GM12872 (cell line): Measurements from ENCODE around the gene KRT7.
A peak's percentile ranks its signal among the peaks of the same experiment; 100 is the strongest.

Source experiments
- CTCF ChIP-seq: IDR thresholded peaks from 3 replicates; pipeline ENCODE4 v1.5.1; 2011; ENCODE audit warnings: low read depth, mild to moderate bottlenecking, low read length, moderate library complexity; ENCODE audit not compliant: insufficient read depth

KRT7 gene

GRCh38 chr12:52251367-52252051 is 18.5 kb downstream of the KRT7 start:
- TF ChIP-seq CTCF = no peak

- peak; percentile 37; the same call in 1 of the 3 replicates for TF ChIP-seq CTCF
These were observed 19.2 kb downstream of the KRT7 start for GRCh38 chr12:52252175-52252615.

DNA sequence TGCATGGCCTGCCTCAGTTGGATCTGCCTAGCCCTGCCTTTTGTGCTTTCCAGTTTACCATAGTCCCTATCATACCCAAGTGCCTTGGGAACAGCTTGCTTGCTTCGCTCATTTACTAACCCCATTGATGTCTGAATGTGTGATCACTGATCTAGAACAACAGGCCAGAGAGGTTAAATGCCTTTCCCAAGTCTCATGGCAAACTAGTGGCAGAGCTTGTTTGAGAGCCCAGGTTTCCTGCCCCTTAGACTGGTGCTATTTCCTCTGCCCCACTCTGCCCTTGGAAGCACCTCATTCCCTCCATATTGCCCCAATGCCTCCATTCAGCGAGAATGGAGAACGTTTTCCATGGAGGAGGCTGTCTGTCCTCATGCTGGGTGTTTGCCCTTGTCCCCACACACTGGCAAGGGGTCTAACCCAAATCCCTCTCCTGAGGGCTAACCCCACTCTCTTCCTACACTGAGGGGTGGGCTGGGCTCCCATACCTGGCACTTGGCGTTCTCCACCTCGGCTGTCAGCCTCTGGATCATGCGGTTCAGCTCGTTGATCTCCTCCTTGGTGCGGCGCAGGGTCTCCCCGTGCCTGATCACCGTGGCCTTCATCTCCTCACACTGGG is 19.8 kb downstream of the KRT7 start:
- no peak for TF ChIP-seq CTCF

DNA sequence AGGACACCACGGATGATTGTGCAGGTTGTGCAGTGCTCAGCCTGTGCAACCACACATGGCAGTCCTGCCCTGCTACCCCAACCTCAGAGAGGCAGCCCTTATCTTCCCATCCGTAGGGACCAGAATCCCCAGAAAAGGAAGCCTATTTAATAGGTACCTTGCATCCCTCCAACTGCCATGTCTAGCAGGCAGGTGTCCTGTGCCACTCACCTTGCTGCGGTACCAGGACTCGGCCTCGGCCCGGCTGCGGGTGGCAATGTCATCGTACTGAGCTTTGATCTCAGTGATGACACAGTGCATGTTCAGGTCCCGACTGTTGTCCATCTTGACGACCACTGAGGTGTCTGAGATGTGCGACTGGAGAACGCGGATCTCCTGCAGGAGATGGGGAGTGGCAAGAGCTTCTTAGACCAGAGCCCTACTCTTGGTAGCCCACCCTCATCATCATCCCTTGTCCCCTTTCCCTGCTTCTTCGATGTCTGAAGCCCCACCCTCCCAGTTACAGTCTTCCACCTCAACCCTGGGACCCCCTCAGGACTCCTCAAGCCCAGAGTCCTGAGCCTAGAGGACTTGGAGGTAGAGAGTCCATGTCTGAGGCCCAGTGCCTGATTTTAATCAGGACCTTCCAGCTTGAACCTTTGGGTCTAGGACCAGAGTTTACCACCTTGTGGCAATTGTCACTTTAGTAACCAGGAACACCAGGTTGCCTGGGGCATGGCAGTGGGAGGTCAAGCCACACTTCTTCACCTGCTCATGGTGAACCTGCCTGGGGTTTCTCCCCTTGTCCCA is 20.5 kb downstream of the KRT7 start:
- no peak for TF ChIP-seq CTCF

DNA sequence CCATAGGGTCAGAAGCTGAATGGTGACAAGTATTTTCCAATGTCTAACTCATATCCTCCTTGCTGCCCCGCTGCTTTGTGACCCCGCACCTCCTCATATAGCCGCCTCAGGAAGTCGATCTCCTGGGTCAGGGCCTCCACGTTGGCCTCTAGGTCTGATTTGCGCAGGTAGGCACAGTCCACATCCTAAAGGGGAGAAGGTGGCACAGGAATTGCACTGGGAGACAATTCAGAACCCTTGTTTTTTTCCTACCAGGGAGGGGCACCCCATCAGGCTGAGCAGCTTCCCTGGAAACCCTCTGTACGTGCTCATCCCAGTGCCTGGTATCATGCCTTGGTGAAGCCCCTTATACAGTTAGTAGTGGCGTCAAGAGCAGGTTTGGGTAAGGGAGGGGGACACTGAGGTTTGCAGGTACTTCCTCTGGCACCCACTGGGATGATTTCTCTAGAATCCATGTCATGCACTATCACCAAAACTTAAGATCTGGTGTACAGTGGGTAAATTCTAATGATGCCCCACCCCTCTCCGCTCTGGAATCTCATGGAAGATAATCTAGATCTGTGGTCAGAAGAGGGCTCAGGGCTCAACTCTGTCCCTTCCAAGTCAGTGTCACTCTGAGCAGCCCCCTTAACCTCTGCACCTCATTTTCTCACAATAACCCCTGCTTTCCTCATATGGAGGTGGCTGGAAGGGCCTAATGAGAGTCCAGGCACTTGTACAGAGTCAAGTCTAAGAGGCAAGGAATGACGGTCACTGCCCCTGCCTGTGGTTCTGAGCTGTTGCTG is 21.3 kb downstream of the KRT7 start:
- TF ChIP-seq CTCF = no peak

- no peak for TF ChIP-seq CTCF
These were observed 22.1 kb downstream of the KRT7 start for GRCh38 chr12:52254965-52255751.
